Right lobe of liver (tissue), 6 donors: ENCODE results near the gene GLTP. TPM values are rescaled to one million over a fixed set of nuclear protein-coding genes. Genes with fewer than 3 reads are reported as not detected.

Experiments
- ATAC-seq, 4 donors: fragments of 200-7000 bp; cut with Tn5 transposase; one replicate each; pipeline ENCODE4 v1.9.1; 2020; ENCODE audit warnings: mild to moderate bottlenecking in 4 of 4, moderate library complexity in 4 of 4
- DNase-seq, 3 donors: peaks; one replicate each; pipeline ENCODE4 v3.0.0-alpha.2; 2020
- H3K27ac ChIP-seq, 3 donors: fragments of 200-600 bp; one replicate each; pipeline ENCODE4 v1.8.0; 2022
- H3K27me3 ChIP-seq, 2 donors: fragments of 200-600 bp; one replicate each; pipeline ENCODE4 v1.8.0; 2022
- H3K36me3 ChIP-seq, 4 donors: fragments of 200-600 bp; sonication (generic) in 1 of 4; one replicate each; pipeline versions ENCODE4 v1.5.1 to v1.8.0; 2017 to 2022; ENCODE audit warnings: control low read depth in 1 of 4
- H3K4me1 ChIP-seq, 4 donors: fragments of 200-600 bp; sonication (generic) in 1 of 4; one replicate each; pipeline versions ENCODE4 v1.5.1 to v1.8.0; 2017 to 2022; ENCODE audit warnings: control low read depth in 1 of 4
- H3K4me3 ChIP-seq, 3 donors: fragments of 200-600 bp; one replicate each; pipeline ENCODE4 v1.8.0; 2022
- H3K9me3 ChIP-seq, 4 donors: fragments of 200-600 bp; sonication (generic) in 1 of 4; one replicate each; pipeline versions ENCODE4 v1.5.1 to v1.8.0; 2017 to 2022; ENCODE audit warnings: control low read depth in 1 of 4
- POLR2A ChIP-seq: fragments of 450-650 bp; IDR thresholded peaks from one replicate; pipeline ENCODE4 v1.6.1; 2017; ENCODE audit warnings: antibody characterized with exemption, mild to moderate bottlenecking
- WGBS: methylation state at CpG from one replicate; pipeline ENCODE4 v1.1.6; 2018; ENCODE audit warnings: low coverage, low lambda C conversion rate; ENCODE audit not compliant: insufficient coverage; ENCODE audit errors: missing lambda C conversion rate; 5-methylcytosine and 5-hydroxymethylcytosine counted together
- intact Hi-C, 2 donors: fragments of 100-400 bp; cut with DNase I; formaldehyde crosslinking; loops; one replicate each; pipeline versions ENCODE4 v1.11.2 to v1.14.1; 2022
- total RNA-seq, 6 experiments: library from RNA; depleted of rRNA in 2 of 6; stranded (reverse); fragments of >200 nt in 2 of 6; fragmentation: NEBNext Ultra II Directional in 3 of 6; extraction: Animal tissue kit (Norgen Biotek cat#: 25700) in 3 of 6; gene quantifications; one replicate each; pipeline versions ENCODE4 v1.1.0 to v1.2.4, GENCODE V29; 2016 to 2023
- TF ChIP-seq, protein P1 (sequence below), 4 donors: fragments of 200-600 bp in 3 of 4; fragments of 450-650 bp in 1 of 4; IDR thresholded peaks; one replicate each; pipeline versions ENCODE4 v1.5.1 to v1.8.0; 2016 to 2022; ENCODE audit warnings: antibody characterized with exemption in 4 of 4, mild to moderate bottlenecking in 2 of 4
- donor health status: DM: no; HTN: yes; CAD: no.
- donor health status: DM: no; HTN: no; CAD: no.
- donor health status: DM: no; HTN: no; CAD: no.
- donor health status: DM: no; HTN: yes; CAD: no.
- donor health status: DM: no; HTN: yes; CAD: no.

The GLTP gene
- total RNA-seq, 6 experiments from 2014 or later = 9.8 to 20.8 (median 13.6) TPM

DNA sequence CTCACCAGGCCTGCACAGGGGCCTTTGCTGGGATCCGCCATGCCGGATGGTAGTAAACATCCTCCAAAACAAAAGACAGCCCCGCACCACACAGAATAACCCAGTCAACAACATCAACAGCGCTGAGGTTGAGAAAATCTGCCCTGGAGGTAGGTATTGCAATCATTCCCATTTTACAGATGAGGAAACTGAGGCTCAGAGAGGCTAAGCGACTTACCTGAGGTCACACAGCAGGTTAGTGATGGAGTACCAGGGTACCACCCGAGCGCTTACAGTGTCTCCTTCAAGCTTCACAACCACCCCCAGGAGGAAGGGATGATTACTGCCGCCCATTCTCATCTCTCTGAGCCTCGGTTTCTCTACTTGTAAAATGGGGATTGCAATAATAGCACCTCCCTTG lies 62.1 kb downstream of the GLTP start:
- intact Hi-C loops = no loop called here
- H3K27me3 ChIP-seq = no peaks in the 10 kb centered on the region
- WGBS = no CpG with 5 or more reads among the region's 9 CpGs
- no peak overlapping the region for H3K4me3 ChIP-seq
- ATAC-seq (no peak), DNase-seq (no peak)
- peaks cover 0 to 1% (median 0%) of the 10 kb centered on the region in 4 donors for H3K36me3 ChIP-seq
- no peaks in the 10 kb centered on the region for H3K9me3 ChIP-seq
- H3K27ac ChIP-seq = no peak overlapping the region
- H3K4me1 ChIP-seq = peaks cover 0 to 10% (median 3%) of the 10 kb centered on the region in 4 donors
- TF ChIP-seq POLR2A = no peak
- TF ChIP-seq, protein P1, sequence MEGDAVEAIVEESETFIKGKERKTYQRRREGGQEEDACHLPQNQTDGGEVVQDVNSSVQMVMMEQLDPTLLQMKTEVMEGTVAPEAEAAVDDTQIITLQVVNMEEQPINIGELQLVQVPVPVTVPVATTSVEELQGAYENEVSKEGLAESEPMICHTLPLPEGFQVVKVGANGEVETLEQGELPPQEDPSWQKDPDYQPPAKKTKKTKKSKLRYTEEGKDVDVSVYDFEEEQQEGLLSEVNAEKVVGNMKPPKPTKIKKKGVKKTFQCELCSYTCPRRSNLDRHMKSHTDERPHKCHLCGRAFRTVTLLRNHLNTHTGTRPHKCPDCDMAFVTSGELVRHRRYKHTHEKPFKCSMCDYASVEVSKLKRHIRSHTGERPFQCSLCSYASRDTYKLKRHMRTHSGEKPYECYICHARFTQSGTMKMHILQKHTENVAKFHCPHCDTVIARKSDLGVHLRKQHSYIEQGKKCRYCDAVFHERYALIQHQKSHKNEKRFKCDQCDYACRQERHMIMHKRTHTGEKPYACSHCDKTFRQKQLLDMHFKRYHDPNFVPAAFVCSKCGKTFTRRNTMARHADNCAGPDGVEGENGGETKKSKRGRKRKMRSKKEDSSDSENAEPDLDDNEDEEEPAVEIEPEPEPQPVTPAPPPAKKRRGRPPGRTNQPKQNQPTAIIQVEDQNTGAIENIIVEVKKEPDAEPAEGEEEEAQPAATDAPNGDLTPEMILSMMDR (IDR thresholded peaks at IDR 0.05) = no peak

DNA sequence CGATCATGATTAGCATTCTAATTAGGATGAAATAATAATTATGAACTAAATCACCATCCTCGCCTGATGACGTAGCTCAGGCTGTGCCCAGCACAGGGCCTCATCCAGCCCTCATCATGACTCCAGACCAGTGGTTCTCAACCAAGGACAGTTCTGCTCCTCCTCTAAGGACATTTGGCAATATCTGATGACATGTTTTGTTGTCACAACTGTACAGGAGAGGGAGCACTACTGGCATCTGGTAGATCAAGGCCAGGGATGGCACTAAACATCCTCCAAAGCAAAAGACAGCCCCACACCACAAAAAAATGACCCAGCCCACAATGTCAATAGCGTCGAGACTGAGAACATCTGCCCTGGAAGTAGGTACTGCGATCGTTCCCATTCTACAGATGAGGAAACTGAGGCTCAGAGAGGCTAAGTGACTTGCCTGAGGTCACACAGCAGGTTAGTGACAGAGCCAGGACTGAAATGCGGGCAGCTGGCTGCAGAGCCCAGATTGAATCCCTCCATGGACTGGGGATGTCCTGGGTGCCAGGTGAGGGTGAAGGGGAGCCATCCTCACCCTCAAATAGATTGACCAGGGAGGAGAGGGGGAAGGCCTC lies 62.6 kb downstream of the GLTP start:
- peaks cover 0 to 5% (median 0%) of the 10 kb centered on the region in 4 donors for H3K4me1 ChIP-seq
- no peaks in the 10 kb centered on the region for H3K27me3 ChIP-seq
- ATAC-seq = no peak
- intact Hi-C loops = no loop called here
- H3K27ac ChIP-seq = no peak overlapping the region
- 97% methylated on average over 4 of the region's 8 CpGs for WGBS
- TF ChIP-seq POLR2A = no peak
- TF ChIP-seq, protein P1 (IDR thresholded peaks at IDR 0.05) = no peak
- DNase-seq = no peak
- no peaks in the 10 kb centered on the region for H3K9me3 ChIP-seq
- peaks cover 0 to 6% (median 0%) of the 10 kb centered on the region in 4 donors for H3K36me3 ChIP-seq
- H3K4me3 ChIP-seq = no peak overlapping the region

DNA sequence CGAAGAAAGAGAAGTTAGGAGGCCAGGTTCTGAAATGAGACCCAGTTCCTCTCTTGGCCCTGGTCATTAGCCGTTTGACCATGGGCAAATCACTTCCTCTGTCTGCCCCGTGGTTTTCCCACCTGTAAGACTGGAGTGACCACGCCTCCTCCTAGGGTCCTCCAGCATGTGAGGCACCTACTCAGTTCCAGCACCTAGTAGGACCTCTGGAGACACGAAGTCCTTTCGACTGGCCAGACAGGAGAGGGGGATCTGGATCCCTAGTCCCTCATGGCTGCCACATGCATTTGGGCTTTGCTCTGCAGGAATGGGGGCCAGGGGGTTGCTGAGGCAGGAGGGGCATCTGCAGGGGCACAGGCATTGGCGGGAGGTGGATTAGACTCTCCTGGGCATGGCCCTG lies 63.5 kb downstream of the GLTP start:
- H3K4me3 ChIP-seq = no peak overlapping the region
- 79% methylated on average over 4 of the region's 7 CpGs for WGBS
- H3K27ac ChIP-seq = no peak overlapping the region
- TF ChIP-seq, protein P1 (IDR thresholded peaks at IDR 0.05) = no peak
- TF ChIP-seq POLR2A = no peak
- DNase-seq = no peak
- H3K9me3 ChIP-seq = no peaks in the 10 kb centered on the region
- H3K27me3 ChIP-seq = no peaks in the 10 kb centered on the region
- intact Hi-C loops = no loop called here
- peaks cover 0 to 14% (median 0%) of the 10 kb centered on the region in 4 donors for H3K36me3 ChIP-seq
- ATAC-seq = no peak
- no peaks in the 10 kb centered on the region for H3K4me1 ChIP-seq

DNA sequence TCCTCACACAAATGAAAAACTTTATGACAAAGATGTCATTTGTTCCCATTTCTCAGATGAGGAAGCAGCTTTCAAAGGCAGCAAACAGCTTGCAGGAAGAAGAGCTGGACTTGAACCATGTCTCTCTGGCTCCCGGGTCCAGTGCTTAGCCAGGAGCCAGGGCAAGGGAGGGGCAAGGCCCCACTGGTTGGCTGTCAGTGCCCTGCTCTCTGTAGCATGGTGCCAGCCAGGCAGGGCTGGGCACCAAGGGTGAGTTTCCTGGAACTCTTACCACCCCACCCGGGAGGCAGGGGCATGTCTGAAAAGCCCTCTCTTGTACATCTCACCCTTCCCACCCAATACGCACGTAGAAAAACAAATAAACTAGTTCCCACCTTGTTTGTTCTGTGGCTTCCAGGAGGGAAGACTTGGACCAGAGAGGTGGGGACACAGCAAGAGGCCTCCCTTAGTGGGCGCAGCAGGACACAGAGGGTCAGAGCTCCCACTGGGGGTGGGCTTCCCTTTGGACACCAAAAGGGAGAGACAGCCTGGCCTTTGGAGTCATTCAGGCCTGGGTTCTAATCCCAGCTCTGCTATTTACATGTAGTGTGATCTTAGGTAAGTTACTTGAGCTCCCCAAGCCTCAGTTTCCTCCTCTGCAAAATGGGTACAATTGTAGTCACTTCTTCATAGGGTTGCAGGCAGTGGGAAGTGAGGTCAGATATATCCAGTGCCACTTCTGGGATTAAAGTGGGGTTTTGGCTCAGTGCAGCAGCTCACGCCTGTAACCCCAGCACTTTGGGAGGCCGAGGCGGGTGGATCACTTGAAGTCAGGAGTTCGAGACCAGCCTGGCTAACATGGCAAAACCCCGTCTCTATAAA lies 64.4 kb downstream of the GLTP start:
- no peak overlapping the region for H3K27ac ChIP-seq
- ATAC-seq = peak in 2 of 4 donors; percentile 12 to 48
- no peaks in the 10 kb centered on the region for H3K9me3 ChIP-seq
- intact Hi-C loops = no loop called here
- no peak for TF ChIP-seq POLR2A
- TF ChIP-seq, protein P1 (IDR thresholded peaks at IDR 0.05) = no peak
- 68% methylated on average over 8 of the region's 10 CpGs for WGBS
- H3K4me3 ChIP-seq = no peak overlapping the region
- H3K36me3 ChIP-seq = peaks cover 0 to 14% (median 0%) of the 10 kb centered on the region in 4 donors
- no peaks in the 10 kb centered on the region for H3K4me1 ChIP-seq
- no peak for DNase-seq
- H3K27me3 ChIP-seq = no peaks in the 10 kb centered on the region
